GM12875 (cell line): ENCODE measurements around the gene GABRG1.

Experiments used
- H3K4me3 ChIP-seq: one replicate; pipeline ENCODE4 v1.5.1; 2011; ENCODE audit warnings: low read depth, low read length, control low read depth
- CTCF ChIP-seq: IDR thresholded peaks from 2 replicates; pipeline ENCODE4 v1.5.1; 2011; ENCODE audit warnings: low read depth, mild to moderate bottlenecking, control low read depth, inconsistent platforms, low read length, moderate library complexity, borderline replicate concordance; ENCODE audit not compliant: insufficient read depth

The GABRG1 gene

GRCh38 chr4:46123913-46124755 lies at the start of gene GABRG1:
GABRG1 (minus strand) TSS chr4:46124054; CDS start chr4:46123913, 141 bp downstream.
- H3K4me3 ChIP-seq: no peak within 1 kb of the TSS
- TF ChIP-seq CTCF: no peak

DNA sequence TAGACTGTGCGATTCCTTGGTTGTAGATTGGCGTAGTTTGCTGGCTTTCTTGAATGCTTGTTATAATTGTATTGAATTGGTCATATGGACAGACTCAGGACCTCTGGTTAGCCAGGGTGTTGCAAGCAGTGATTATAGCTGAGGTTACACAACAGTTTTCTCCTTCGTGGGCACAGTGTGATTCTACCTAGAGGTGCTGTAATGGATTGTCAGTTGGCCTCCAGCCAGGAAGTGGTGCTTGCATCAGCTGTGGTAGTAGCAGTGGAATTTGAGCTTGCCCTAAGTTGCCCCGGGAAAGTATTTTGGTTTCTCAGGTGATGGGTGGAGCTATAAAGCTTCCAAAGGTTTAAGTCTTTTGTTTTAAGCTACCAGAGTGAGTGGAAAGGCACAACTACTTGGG lies 23.1 kb upstream of the GABRG1 start:
- H3K4me3 ChIP-seq: no peak overlapping the region
- no peak for TF ChIP-seq CTCF

DNA sequence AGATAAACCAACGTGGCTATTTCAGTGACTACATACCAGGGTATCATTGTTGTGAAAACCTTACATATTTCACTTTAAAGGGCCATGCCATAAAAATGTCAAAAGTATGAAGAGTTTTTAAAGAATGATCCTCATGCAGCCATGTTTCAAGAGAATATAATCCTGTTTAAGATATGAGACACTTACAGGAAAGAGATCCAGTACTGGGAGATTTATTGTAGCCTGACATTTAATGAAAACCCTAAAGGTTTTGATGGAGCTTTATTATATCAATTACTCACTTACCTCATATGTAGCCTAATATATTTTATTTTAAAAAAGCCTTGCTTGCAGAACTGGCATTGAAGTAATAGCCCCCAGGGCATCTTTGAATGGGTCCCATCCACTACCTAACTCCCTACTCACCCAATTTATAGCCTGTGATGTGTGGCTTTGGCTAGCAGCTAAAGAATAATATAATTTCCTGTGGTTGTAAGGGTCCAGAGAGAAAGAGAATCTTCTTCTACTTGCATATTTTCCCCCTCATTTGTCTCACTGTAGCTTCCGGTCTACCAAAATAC lies 7.7 kb upstream of the GABRG1 start:
- H3K4me3 ChIP-seq: no peak overlapping the region
- no peak for TF ChIP-seq CTCF

- H3K4me3 ChIP-seq: no peak overlapping the region
- TF ChIP-seq CTCF: no peak
Measured at GRCh38 chr4:46124773-46125413, 1.0 kb upstream of the GABRG1 start.

DNA sequence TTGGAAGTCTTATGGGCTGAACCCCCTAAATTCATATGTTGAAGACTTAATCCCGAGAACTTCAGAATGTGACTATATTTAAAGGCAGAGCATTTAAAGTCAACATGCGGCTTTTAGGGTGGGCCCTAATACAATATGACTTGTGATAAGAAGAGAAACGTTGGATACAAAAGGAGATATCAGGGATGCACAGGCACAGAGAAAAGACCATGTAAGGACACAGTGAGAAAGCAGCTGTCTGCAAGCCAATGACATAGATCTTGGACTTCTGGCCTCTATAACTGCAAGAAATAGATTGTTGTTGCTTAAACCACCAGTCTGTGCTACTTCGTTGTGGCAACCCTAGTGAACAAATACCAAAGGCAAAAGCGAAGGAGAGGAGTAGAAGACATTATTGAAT lies 42.2 kb downstream of the GABRG1 start:
- no peak for TF ChIP-seq CTCF
- no peak overlapping the region for H3K4me3 ChIP-seq

DNA sequence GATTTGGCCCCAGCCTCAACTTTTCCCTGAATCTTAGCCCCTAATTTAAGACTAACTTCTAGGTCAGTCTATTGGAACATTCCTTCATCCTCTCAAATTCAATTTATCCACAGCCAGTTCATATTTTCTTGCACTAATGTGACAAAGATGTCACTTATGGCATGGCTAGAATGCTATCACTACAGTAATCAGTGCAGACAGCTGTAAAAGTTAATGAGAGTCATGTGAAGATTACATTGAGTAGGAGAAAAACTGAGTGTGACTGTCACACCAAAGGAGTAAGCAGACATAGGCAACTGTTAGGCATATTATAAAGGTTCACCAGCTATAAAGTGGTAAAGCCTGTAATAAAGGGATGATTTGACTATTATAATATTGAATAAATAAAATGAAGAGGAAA lies 42.6 kb downstream of the GABRG1 start:
- no peak overlapping the region for H3K4me3 ChIP-seq
- no peak for TF ChIP-seq CTCF
